PC-3 (cell line): ENCODE data around the gene SCN9A. TPM values are rescaled to one million over a fixed set of nuclear protein-coding genes. Genes with fewer than 3 reads are reported as not detected.
A peak's percentile ranks its signal among the peaks of the same experiment; 100 is the strongest.
"Not testable (repeated sequence)": the region's sequence is repeated elsewhere in the genome, so short reads cannot be mapped to it uniquely, and the experiment has no call there.

Experiments used
- ATAC-seq: fragments of 200-7000 bp; cut with Tn5 transposase; 2 replicates; pipeline ENCODE4 v1.9.1; 2020; ENCODE audit warnings: mild to moderate bottlenecking, moderate library complexity
- BruUV-seq: library from RNA; stranded (reverse); fragments of 400-500 nt; replicated peaks from 2 replicates; lab custom pipeline; 2021; lab: Mats Ljungman, UMichigan
- CTCF ChIA-PET: fragments of 300-600 bp; sonication (Branson Sonifier 250); formaldehyde crosslinking; loops from one replicate; lab custom pipeline; 2022; ENCODE audit warnings: antibody characterized with exemption; lab: Charles Lee
- POLR2A ChIA-PET: fragments of 300-600 bp; sonication (Branson Sonifier 250); formaldehyde crosslinking; loops from one replicate; lab custom pipeline; 2022; ENCODE audit warnings: antibody characterized with exemption; ENCODE audit not compliant: unreplicated experiment; lab: Charles Lee
- DNase-seq: peaks from one replicate; pipeline ENCODE4 v3.0.0-alpha.2; 2015
- H2AFZ ChIP-seq: fragments of 300-600 bp; sonication (generic); 2 replicates; pipeline ENCODE4 v1.6.0; 2016; ENCODE audit warnings: antibody characterized with exemption, low read length
- H3F3A ChIP-seq: fragments of 300-600 bp; sonication (generic); one replicate; pipeline ENCODE4 v1.6.0; 2017; ENCODE audit warnings: antibody characterized with exemption, low read length, control low read depth, mild to moderate bottlenecking; ENCODE audit not compliant: unreplicated experiment
- H3K27ac ChIP-seq: fragments of 300-600 bp; sonication (generic); 2 replicates; pipeline ENCODE4 v1.5.1; 2016; ENCODE audit warnings: mild to moderate bottlenecking, low read length
- H3K27me3 ChIP-seq: fragments of 300-600 bp; sonication (generic); 2 replicates; pipeline ENCODE4 v1.6.1; 2016; ENCODE audit warnings: low read length, mixed read lengths
- H3K36me3 ChIP-seq: fragments of 300-600 bp; sonication (generic); 2 replicates; pipeline ENCODE4 v1.6.1; 2016; ENCODE audit warnings: low read depth, mixed run types, low read length, mixed read lengths
- H3K4me1 ChIP-seq: fragments of 300-600 bp; sonication (generic); 2 replicates; pipeline ENCODE4 v1.5.1; 2016; ENCODE audit warnings: low read length; ENCODE audit not compliant: insufficient read depth
- H3K4me2 ChIP-seq: fragments of 300-600 bp; sonication (generic); 2 replicates; pipeline ENCODE4 v1.6.0; 2016; ENCODE audit warnings: low read length
- H3K4me3 ChIP-seq: fragments of 300-600 bp; sonication (generic); 2 replicates; pipeline ENCODE4 v1.5.1; 2016; ENCODE audit warnings: mild to moderate bottlenecking, low read length, mixed read lengths
- H3K79me2 ChIP-seq: fragments of 300-600 bp; sonication (generic); 2 replicates; pipeline ENCODE4 v1.6.1; 2017; ENCODE audit warnings: low read length, mixed read lengths
- H3K9ac ChIP-seq: fragments of 300-600 bp; sonication (generic); 2 replicates; pipeline ENCODE4 v1.6.0; 2016; ENCODE audit warnings: mild to moderate bottlenecking, low read length
- H3K9me2 ChIP-seq: fragments of 300-600 bp; sonication (generic); replicated peaks from 2 replicates; pipeline ENCODE4 v1.6.1; 2016; ENCODE audit warnings: mixed run types, low read length, mixed read lengths
- H3K9me3 ChIP-seq: fragments of 300-600 bp; sonication (generic); 2 replicates; pipeline ENCODE4 v1.6.1; 2016; ENCODE audit warnings: low read length, mixed read lengths
- H4K20me1 ChIP-seq: fragments of 300-600 bp; sonication (generic); 2 replicates; pipeline ENCODE4 v1.6.1; 2016; ENCODE audit warnings: low read length, mixed read lengths
- EZH2 ChIP-seq: fragments of 300-600 bp; sonication (generic); IDR thresholded peaks from one replicate; pipeline ENCODE4 v1.6.1; 2017; ENCODE audit warnings: antibody characterized with exemption, mild to moderate bottlenecking, low read length; ENCODE audit not compliant: unreplicated experiment
- EZH2phosphoT487 ChIP-seq: fragments of 300-600 bp; sonication (generic); IDR thresholded peaks from 2 replicates; pipeline ENCODE4 v1.6.1; 2018; ENCODE audit warnings: mild to moderate bottlenecking, antibody characterized with exemption, low read length, borderline replicate concordance
- intact Hi-C: fragments of 100-400 bp; cut with micrococcal nuclease; formaldehyde crosslinking; loops from 2 replicates; pipeline ENCODE4 v1.9.0; 2023
- total RNA-seq: library from RNA; depleted of rRNA; stranded (reverse); fragments of >200 nt; gene quantifications from 2 replicates; pipeline ENCODE4 v1.2.3, GENCODE V29; 2014
- TF ChIP-seq, protein P1 (sequence below): fragments of 300-600 bp; sonication (generic); conservative IDR thresholded peaks from 2 replicates; pipeline ENCODE4 v1.5.1; 2017; ENCODE audit warnings: antibody characterized with exemption, low read depth, mild to moderate bottlenecking, low read length

SCN9A gene
- total RNA-seq, 1 experiment from 2014 or later = 7.0 TPM

DNA sequence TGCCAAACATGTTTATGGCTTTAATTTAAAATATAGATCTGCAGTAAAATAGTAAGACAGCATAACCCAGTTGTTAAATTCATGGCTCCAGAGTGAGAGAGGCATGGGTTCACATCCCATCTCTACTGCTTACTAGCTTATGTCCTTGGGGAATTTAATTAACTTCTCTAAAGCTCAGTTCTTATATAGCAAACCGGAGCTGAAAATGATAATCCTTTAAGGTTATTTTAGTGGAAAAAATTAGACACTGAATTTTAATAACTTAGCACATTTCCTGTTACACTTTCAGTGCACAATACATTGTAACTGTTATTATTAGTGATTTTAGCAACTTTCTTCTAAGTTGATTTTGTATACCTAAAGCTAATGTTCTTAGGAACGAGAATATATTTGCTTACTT lies 14.8 kb downstream of the SCN9A start:
- H3K4me2 ChIP-seq = no peak overlapping the region
- H2AFZ ChIP-seq = peak overlapping the region; percentile 8; the same call in 1 of the 2 replicates
- ATAC-seq = no peak
- intact Hi-C loops = loop anchor here (1.0 to 5.0 kb wide), 3 partner anchors 23 to 156 kb away; no protein-coding TSS in a partner anchor
- H3K36me3 ChIP-seq = no peaks in the 10 kb centered on the region
- ChIA-PET POLR2A (no interaction called here), CTCF (interaction anchor here (0.6 to 1.0 kb wide), 6 partner anchors 10 to 59 kb away, joined by 3 to 14 read pairs (median 4); partner anchors contain the start of gene SCN9A)
- H3K4me3 ChIP-seq = no peak overlapping the region
- DNase-seq = no peak
- H3K9me2 ChIP-seq = 0 out of 2 replicates have a peak, but pooled peaks cover 4% of the 10 kb centered on the region
- no peak overlapping the region for H3K27ac ChIP-seq
- H3F3A ChIP-seq = no peaks in the 10 kb centered on the region
- TF ChIP-seq EZH2phosphoT487 = no peak
- TF ChIP-seq, protein P1, sequence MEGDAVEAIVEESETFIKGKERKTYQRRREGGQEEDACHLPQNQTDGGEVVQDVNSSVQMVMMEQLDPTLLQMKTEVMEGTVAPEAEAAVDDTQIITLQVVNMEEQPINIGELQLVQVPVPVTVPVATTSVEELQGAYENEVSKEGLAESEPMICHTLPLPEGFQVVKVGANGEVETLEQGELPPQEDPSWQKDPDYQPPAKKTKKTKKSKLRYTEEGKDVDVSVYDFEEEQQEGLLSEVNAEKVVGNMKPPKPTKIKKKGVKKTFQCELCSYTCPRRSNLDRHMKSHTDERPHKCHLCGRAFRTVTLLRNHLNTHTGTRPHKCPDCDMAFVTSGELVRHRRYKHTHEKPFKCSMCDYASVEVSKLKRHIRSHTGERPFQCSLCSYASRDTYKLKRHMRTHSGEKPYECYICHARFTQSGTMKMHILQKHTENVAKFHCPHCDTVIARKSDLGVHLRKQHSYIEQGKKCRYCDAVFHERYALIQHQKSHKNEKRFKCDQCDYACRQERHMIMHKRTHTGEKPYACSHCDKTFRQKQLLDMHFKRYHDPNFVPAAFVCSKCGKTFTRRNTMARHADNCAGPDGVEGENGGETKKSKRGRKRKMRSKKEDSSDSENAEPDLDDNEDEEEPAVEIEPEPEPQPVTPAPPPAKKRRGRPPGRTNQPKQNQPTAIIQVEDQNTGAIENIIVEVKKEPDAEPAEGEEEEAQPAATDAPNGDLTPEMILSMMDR = no peak
- no peak for TF ChIP-seq EZH2
- no peaks in the 10 kb centered on the region for H3K27me3 ChIP-seq
- no peaks in the 10 kb centered on the region for H3K79me2 ChIP-seq
- H3K9ac ChIP-seq = no peak overlapping the region
- H3K9me3 ChIP-seq = no peaks in the 10 kb centered on the region
- peaks cover 9% of the 10 kb centered on the region for H3K4me1 ChIP-seq
- no peaks in the 10 kb centered on the region for H4K20me1 ChIP-seq
- BruUV-seq = no TSS peak

DNA sequence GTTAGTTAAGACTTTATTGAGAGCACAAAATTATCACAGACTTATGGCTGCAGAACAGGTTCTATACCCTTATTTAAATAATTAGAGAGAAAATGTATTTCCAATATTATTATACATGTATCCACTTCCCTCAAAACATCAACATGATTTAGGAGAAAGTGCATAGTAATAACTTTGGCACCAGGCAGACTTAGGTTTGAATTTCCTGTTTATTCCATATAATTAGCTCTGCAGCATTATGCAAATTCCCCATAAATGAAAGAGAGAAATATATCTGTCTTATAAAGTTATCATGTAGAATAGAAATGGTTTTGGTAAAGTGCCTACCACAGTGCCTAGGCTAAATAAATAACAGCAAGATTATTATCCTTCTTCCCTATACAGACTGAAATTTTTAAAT lies 15.3 kb downstream of the SCN9A start:
- Histone ChIP-seq H3F3A (no peaks in the 10 kb centered on the region), H3K4me2 (no peak overlapping the region), H4K20me1 (no peaks in the 10 kb centered on the region), H3K27me3 (no peaks in the 10 kb centered on the region), H3K4me3 (no peak overlapping the region), H3K27ac (no peak overlapping the region), H3K36me3 (no peaks in the 10 kb centered on the region), H3K9ac (no peak overlapping the region), H3K4me1 (peaks cover 7% of the 10 kb centered on the region), H3K9me3 (no peaks in the 10 kb centered on the region), H3K9me2 (0 out of 2 replicates have a peak, but pooled peaks cover 4% of the 10 kb centered on the region), H3K79me2 (no peaks in the 10 kb centered on the region), H2AFZ (peak overlapping the region; percentile 8; the same call in 1 of the 2 replicates)
- no TSS peak for BruUV-seq
- CTCF ChIA-PET = interaction anchor here (1.0 kb wide), 1 partner anchor 15 kb away, joined by 14 read pairs; the partner anchor contains the start of gene SCN9A
- no peak for TF ChIP-seq EZH2phosphoT487
- TF ChIP-seq, protein P1 = no peak
- no peak for TF ChIP-seq EZH2
- ATAC-seq = no peak
- intact Hi-C loops = loop anchor here (5.0 kb wide), 1 partner anchor 157 kb away; no protein-coding TSS in a partner anchor
- DNase-seq = no peak
- POLR2A ChIA-PET = no interaction called here

DNA sequence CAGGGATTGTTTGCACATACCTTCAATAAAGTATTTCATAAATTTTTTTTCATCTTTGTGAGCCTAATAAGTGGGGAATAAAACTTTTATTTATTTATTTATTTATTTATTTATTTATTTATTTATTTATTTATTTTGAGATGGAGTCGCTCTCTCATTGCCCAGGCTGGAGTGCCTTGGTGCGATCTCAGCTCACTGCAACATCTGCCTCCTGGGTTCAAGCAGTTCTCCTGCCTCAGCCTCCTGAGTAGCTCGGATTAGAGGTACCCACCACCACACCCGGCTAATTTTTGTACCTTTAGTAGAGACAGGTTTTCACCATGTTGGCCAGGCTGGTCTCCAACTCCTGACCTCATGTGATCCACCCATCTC lies 17.8 kb downstream of the SCN9A start:
- POLR2A ChIA-PET, BruUV-seq, H3F3A ChIP-seq, H4K20me1 ChIP-seq, CTCF ChIA-PET, DNase-seq, H3K36me3 ChIP-seq, H2AFZ ChIP-seq, H3K9ac ChIP-seq, H3K4me1 ChIP-seq, intact Hi-C loops, H3K9me3 ChIP-seq, H3K4me3 ChIP-seq, ATAC-seq, H3K9me2 ChIP-seq, H3K27me3 ChIP-seq, H3K79me2 ChIP-seq, H3K4me2 ChIP-seq, H3K27ac ChIP-seq: not testable (repeated sequence)
